ENCODE results near the gene CLCN7. TPM values are rescaled to one million over a fixed set of nuclear protein-coding genes. Genes with fewer than 3 reads are reported as not detected.

Gene CLCN7
- polyA plus RNA-seq (2013, experiment 1 of 2; ENCODE audit: insufficient read length): 40.4 TPM
- 29.0 TPM for polyA plus RNA-seq (2013, experiment 2 of 2; ENCODE audit: insufficient read length)

DNA sequence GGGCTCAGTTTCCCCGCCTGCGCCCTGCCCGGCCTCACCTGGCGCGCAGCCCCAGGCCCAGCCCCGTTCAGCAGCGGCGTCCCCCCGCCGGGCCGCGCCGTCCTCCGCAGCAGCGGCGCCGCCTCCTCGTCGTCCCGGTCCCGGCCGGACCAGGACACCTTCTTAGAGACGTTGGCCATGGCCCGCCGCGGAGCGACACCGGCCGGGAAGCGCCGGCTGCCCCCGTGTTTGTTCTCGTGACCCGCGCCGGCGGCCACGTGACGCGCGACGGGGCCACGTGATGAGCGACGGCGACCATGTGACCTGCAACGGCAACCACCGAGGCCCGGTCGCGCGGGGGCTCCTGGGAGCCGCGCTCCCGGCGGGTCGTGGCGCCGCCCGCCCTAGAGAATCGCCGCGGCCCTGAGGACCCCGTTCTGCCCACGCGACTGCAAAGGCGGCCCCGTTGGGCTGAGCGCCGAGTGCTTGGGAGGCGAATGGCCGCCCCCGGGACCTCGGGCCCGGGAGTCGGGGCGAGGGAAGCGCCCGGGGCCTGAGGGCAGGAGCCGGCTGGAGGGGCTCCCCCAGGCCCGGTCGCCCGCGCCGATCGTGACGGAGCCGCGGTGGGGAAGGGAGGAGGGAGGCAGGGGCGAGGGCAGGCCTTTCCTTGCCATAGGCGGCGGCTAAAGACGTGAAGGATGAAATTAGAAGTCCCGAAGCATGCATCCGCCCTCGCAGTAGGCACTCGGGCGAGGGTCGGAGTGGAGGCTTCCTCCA, at the start of gene CLCN7:
TSS of gene CLCN7 (minus strand) at position 233 of the 756 bp plus-strand sequence. CDS start at position 179, 54 bp downstream.
- DNase-seq: peak; percentile 86

DNA sequence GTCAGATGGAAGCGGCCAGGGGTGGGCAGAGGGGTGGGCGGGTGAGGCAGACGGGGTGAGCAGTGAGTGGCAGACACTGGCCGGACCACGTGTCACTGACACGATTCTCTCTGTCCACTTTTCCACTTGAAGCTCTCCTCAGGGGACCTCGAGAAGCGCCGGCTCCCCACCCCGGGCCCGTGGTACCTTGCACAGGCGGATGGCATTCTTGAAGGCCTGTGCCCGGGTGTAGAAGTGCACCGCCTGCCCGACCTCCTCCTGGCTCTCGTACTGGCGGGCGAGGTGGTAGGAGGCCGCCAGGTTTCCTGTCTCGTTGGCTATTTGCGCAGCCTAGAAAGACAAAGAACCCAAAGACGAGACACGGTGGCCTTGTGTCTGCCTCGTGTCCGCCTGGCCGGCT, 49.5 kb upstream of the CLCN7 start:
- DNase-seq: no peak

DNA sequence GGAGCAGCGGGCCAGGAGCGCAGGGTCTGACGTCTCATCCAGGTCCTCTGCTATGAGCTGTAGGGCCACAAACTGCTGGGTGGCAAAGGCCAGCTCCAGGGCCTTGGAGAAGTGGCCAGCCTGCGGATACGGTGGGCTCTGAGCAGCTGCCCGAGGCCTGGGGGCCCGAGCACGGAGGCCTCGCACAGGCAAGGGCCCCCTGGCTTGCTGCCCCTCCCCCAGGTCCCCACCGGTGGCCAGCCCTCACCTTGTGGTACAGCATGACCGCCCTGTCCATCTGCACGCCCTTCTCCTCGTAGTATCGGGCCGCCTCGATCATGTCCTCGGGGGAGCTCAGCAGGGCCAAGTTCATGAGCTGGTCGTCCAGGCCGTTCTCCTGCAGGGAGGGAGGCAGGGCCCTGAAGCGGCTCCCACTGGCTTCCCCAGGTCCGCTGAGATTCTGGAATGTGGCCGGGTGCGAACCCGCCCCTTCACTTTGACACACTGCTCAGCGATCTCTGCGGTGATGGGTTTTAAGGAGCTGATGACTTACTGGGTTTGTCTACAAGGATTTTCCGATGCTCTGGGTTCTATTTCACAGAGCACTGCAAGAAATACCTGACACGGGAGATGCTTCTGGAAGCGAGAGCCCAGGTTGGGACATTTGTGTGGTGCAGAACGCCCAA, 48.9 kb upstream of the CLCN7 start:
- DNase-seq: no peak

DNA sequence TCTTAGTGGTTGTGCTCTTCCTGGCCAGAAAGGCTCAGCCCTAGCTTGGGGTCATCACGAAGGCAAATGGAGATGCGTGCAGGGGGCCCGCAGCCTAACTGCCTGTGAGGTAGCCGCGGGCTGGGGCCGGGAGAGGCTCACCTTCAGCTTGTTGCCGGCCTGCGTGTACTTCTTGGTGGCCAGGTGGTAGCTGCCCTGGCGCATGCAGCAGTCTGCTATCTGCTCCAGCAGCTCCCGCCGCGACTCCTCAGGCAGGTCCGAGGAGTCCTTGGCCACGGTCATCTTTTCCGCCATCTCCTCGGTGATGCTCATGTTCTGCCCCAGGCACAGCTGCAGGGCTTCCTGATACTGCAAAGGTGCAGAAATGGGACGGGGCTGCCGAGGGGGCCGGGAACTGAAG, 45.6 kb upstream of the CLCN7 start:
- no peak for DNase-seq

DNA sequence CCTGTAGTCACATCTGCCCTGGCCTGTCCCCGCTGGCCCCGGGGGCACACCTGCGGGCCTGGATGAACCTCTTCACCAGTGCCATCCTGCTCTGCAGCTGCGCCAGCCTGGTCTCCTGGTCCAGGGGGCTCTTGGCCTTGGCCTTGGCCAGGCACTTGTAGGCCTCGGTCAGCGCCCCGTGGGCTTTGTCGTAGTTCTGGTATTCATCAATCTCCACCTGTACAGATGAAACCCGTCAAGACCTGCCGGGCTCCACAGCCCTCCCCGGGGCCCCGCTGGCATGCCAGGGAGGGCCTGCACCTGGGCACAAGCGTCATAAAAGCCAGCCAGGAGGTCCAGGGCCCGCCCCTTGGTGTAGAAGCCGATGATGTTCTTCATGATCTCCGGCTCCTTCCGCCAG, 45.0 kb upstream of the CLCN7 start:
- DNase-seq: no peak

GRCh38 chr16:1518626-1519135, 43.9 kb upstream of the CLCN7 start:
- DNase-seq: no peak

DNA sequence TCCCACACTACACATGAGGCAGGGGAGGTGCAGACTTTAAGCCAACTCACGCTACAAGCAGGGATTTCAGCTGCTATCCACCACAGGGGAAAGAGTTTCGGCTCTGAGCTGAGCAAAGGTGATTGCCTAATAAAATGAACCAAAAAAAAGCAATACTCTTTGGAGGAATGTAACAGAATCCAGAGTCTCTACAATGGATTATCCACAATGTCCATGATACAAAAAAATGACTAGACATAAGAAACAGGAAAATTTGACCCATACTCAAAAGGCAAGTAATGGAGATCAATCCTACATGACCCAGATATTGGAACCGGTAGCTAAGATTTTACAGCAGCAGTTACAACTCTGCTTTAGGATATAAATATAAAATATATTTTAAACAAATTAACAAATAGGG, 39.7 kb upstream of the CLCN7 start:
- DNase-seq: no peak

DNA sequence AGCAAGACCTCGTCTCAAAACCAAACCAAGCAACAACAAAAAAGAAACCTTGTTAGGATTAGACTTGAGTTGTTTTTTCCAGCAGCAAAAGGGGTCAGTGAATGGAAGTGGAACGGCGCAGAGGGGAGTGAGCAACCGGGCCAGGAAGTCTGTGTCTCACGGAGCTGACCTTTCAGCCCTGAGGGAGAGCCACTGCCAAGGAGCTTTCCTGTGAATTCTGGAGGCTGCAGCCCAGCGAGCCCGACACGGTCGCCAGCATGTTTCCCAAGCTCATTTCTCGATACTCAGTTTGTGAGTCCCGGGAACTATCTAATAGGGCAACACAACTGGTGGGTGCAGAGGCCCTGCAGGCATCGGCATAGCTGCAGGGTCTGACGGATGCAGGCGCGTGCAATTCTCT, 37.9 kb upstream of the CLCN7 start:
- no peak for DNase-seq

GRCh38 chr16:1511662-1512569, 37.1 kb upstream of the CLCN7 start:
- DNase-seq: no peak

- DNase-seq: no peak
These were observed 36.1 kb upstream of the CLCN7 start for GRCh38 chr16:1510941-1511351.

- no peak for DNase-seq
These were observed 35.4 kb upstream of the CLCN7 start for GRCh38 chr16:1510272-1510671.

DNA sequence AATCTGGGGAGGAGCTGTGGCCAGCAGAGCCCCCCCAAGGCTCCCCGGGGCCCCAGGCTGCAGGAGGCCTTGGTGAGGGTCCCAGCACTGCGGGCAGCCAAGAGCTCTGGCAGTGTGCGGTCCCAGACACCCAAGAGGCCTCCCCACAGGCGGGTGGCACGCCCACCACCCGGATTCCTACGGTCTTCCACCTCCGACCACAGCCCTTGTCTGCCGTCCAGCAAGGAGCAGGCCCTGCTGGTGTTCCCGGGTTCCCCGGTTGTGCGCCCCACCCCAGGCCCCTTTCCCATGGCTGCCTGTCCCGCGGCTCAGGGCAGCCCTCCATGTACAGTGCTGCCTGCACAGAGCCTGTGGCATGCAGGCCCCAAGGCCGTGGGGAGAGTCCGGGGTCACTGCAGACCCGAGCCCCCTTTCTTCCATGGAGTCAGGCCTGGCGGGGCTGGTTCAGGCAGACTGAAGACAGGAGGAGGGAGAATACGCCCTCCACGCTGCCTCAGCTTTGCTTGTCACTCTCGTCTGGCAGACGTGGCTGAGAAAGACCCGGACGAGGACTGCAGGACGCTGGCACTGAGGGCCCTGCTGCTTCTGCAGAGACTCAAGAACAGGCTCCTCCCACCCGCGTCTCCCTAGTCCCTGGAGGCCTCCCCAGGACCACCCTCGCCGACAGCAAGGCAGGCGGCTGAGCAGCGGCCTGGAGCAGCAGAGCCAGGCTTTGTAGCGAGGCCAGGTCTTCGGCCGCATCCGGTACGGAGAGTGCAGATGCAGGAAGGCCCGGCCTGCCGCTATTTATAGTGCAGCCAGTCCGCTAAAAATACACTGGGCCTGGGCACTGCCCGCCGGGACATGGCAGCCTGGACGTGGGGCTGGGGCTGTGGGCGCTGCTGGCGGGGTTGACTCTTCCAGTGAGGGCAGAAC, 34.7 kb upstream of the CLCN7 start:
- DNase-seq: no peak

DNA sequence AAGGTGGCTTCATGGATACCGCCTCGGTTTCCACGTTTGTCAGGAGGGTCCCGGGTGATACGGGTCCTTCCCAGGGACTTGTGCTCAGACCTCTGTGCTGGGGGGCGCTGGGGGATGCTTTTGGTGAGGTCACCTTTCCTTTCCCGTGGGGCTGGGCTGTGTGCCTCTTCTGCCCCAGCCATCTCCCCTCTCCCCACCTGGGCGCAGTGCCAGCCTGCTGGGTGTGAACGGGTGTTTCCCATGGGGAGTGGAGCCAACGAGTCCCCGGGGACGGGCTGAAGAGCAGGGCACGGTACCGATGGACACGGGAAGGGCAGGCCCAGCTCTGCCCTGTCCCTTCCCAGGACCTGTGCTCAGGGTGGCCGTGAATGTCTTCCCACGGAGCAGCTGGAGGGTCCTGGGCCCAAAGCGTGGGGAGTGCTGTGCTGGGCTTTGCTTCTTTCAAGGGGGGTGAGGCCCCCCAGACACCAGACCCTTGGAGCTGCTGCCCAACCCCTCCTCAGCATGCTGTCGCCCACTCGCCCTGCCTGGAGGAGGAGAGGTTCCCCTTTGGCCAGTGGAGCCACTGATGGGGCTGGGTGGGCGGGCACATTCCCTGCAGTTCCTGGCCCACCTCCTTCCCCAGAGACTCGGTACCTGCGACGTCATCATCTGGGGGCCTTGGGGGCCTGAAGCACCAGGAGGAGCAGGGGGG, 33.8 kb upstream of the CLCN7 start:
- no peak for DNase-seq

DNA sequence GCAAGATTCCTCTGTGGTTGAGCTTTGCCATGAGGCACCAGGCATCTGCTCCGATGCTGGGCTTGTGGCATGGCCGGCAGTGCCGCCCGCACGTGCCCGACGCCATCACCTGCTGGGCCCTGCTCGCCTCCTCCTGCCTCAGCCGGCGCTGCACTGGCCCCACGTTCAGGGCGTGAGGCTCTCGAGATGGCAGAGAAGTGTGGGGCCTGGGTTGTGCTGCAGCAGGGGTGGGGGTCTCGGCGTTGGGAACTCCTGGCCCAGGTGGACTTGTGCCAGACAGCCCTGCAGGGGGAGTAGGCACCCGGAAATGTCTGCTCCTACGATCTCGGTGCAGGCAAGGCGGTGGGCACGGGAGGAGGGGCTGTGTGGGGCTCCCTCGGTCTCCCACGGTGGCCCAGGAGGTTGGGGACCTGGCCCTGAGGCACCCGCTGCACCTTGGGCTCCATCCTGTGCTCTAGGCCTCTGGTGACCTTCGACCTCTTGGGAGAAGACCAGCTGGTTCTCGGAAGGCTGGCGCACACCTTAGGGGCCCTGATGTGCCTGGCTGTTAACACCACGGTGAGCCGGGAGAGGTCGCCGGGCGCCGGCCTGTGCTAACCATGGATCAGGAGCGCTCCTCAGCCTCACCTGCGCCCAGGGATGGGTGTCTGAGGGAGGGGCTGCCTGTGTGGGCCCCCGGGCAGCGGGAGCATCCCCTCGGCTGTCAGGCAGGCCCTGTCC, 31.8 kb upstream of the CLCN7 start:
- DNase-seq: no peak

GRCh38 chr16:1505912-1506311, 31.1 kb upstream of the CLCN7 start:
- DNase-seq: no peak

- no peak for DNase-seq
These were observed 30.4 kb upstream of the CLCN7 start for GRCh38 chr16:1505073-1505844.

- no peak for DNase-seq
These were observed 28.5 kb upstream of the CLCN7 start for GRCh38 chr16:1503110-1503955.
